A549 (cell line): ENCODE results near the gene ARID1B. TPM values are rescaled to one million over a fixed set of nuclear protein-coding genes. Genes with fewer than 3 reads are reported as not detected.

Experiments used
- ATAC-seq, 2 experiments: fragments of 200-7000 bp in 1 of 2; fragments of >200 bp in 1 of 2; cut with Nextera tagmentation in 1 of 2; cut with Tn5 transposase in 1 of 2; 3 replicates each; pipeline versions ENCODE4 v1.8.0 to v1.9.1; 2018 to 2020; ENCODE audit warnings: mild to moderate bottlenecking in 1 of 2, moderate library complexity in 1 of 2
- CTCF ChIA-PET: fragments of 300-600 bp; sonication (Branson Sonifier 250); formaldehyde crosslinking; extraction: SDS; loops from one replicate; lab custom pipeline; 2021; ENCODE audit warnings: antibody characterized with exemption, inconsistent platforms; lab: Yijun Ruan, JAX
- POLR2A ChIA-PET: fragments of 350-600 bp; formaldehyde crosslinking; extraction: SDS; loops from one replicate; lab custom pipeline; 2021; ENCODE audit warnings: antibody characterized with exemption, inconsistent platforms; lab: Yijun Ruan, JAX
- DNase-seq, 2 experiments: peaks; one replicate each; pipeline versions ENCODE4 v3.0.0 to v3.0.0-alpha.2; 2011 to 2016; ENCODE audit warnings: low read depth in 1 of 2, low spot score in 1 of 2
- FAIRE-seq: peaks from 2 replicates; lab custom pipeline; 2011; peaks lifted over from hg19 to GRCh38; lab: Jason Lieb, UNC
- H3K27ac ChIP-seq, 2 experiments: fragments of >200 bp; sonication (Bioruptor Twin); formaldehyde crosslinking; 3 replicates each; pipeline ENCODE4 v1.5.1; 2016 to 2017
- H3K4me1 ChIP-seq: fragments of >200 bp; sonication (Bioruptor Twin); formaldehyde crosslinking; 3 replicates; pipeline ENCODE4 v1.6.1; 2016
- H3K4me2 ChIP-seq: fragments of >200 bp; sonication (Bioruptor Twin); formaldehyde crosslinking; 3 replicates; pipeline ENCODE4 v1.6.1; 2016
- H3K4me3 ChIP-seq: fragments of >200 bp; sonication (Bioruptor Twin); formaldehyde crosslinking; 3 replicates; pipeline ENCODE4 v1.5.1; 2016
- H3K9me3 ChIP-seq: fragments of >200 bp; sonication (Bioruptor Twin); formaldehyde crosslinking; 3 replicates; pipeline ENCODE4 v1.6.1; 2016
- BHLHE40 ChIP-seq: IDR thresholded peaks from 2 replicates; pipeline ENCODE4 v1.6.1; 2012; ENCODE audit warnings: low read depth, low read length, inconsistent platforms
- CBX8 ChIP-seq: fragments of 200-600 bp; sonication (generic); IDR thresholded peaks from 2 replicates; pipeline ENCODE4 v1.6.1; 2016
- CEBPB ChIP-seq, 2 experiments: fragments of >200 bp in 1 of 2; sonication (Bioruptor Twin) in 1 of 2; formaldehyde crosslinking in 1 of 2; IDR thresholded peaks; 2 replicates each; pipeline ENCODE4 v1.6.1; 2012 to 2016
- CHD2 ChIP-seq: fragments of 150-350 bp; IDR thresholded peaks from 2 replicates; pipeline ENCODE4 v1.6.1; 2014; ENCODE audit warnings: low read length; ENCODE audit not compliant: partially characterized antibody
- CHD4 ChIP-seq: fragments of 200-600 bp; sonication (generic); IDR thresholded peaks from 2 replicates; pipeline ENCODE4 v1.6.1; 2016; ENCODE audit warnings: antibody characterized with exemption, mild to moderate bottlenecking, borderline replicate concordance
- EHF ChIP-seq: fragments of 250-450 bp; sonication (Bioruptor Pico); IDR thresholded peaks from 2 replicates; pipeline ENCODE4 v1.5.0; 2020; ENCODE audit warnings: mild to moderate bottlenecking
- EHMT2 ChIP-seq: fragments of 200-600 bp; sonication (generic); IDR thresholded peaks from 2 replicates; pipeline ENCODE4 v1.6.1; 2016; ENCODE audit warnings: antibody characterized with exemption, low read depth, mild to moderate bottlenecking, moderate library complexity
- FOSL2 ChIP-seq, 2 experiments: fragments of 450-650 bp in 1 of 2; fragments of >200 bp in 1 of 2; sonication (Bioruptor Twin) in 1 of 2; formaldehyde crosslinking; IDR thresholded peaks; 2 replicates each; pipeline versions ENCODE4 v1.5.0 to v1.6.1; 2016 to 2020; ENCODE audit warnings: mild to moderate bottlenecking in 1 of 2, moderate library complexity in 1 of 2
- HES2 ChIP-seq: fragments of >200 bp; sonication (Bioruptor Twin); formaldehyde crosslinking; IDR thresholded peaks from 2 replicates; pipeline ENCODE4 v1.6.1; 2016
- HEYL ChIP-seq: fragments of 250-450 bp; sonication (Bioruptor Pico); IDR thresholded peaks from 2 replicates; pipeline ENCODE4 v1.8.0; 2021; ENCODE audit warnings: mild to moderate bottlenecking, moderate library complexity
- JUNB ChIP-seq: fragments of >200 bp; sonication (Bioruptor Twin); formaldehyde crosslinking; IDR thresholded peaks from 2 replicates; pipeline ENCODE4 v1.6.1; 2016
- MAZ ChIP-seq: fragments of 150-350 bp; IDR thresholded peaks from 2 replicates; pipeline ENCODE4 v1.6.1; 2014; ENCODE audit warnings: antibody characterized with exemption, low read depth, low read length, borderline replicate concordance
- MYC ChIP-seq: IDR thresholded peaks from 2 replicates; pipeline ENCODE4 v1.6.1; 2012; ENCODE audit warnings: mild to moderate bottlenecking, inconsistent platforms, low read length, improper control_type of control experiment, borderline replicate concordance
- NR3C1 ChIP-seq: fragments of >200 bp; sonication (Bioruptor Twin); formaldehyde crosslinking; IDR thresholded peaks from 3 replicates; pipeline ENCODE4 v1.6.1; 2017
- PHF8 ChIP-seq: fragments of 200-600 bp; sonication (generic); IDR thresholded peaks from 2 replicates; pipeline ENCODE4 v1.6.1; 2016; ENCODE audit warnings: low read depth, mild to moderate bottlenecking, antibody characterized with exemption, moderate library complexity, borderline replicate concordance
- POLR2AphosphoS2 ChIP-seq: conservative IDR thresholded peaks from 2 replicates; pipeline ENCODE4 v1.6.1; 2012; ENCODE audit warnings: low read length, improper control_type of control experiment, inconsistent platforms
- RARB ChIP-seq: fragments of 250-450 bp; sonication (Bioruptor Pico); IDR thresholded peaks from 2 replicates; pipeline ENCODE4 v1.8.0; 2021; ENCODE audit warnings: mild to moderate bottlenecking, moderate library complexity
- REST ChIP-seq: fragments of 200-600 bp; sonication (generic); IDR thresholded peaks from 2 replicates; pipeline ENCODE4 v1.6.1; 2016; ENCODE audit warnings: antibody characterized with exemption, mild to moderate bottlenecking, moderate library complexity
- RNF2 ChIP-seq: fragments of 200-600 bp; sonication (generic); IDR thresholded peaks from 2 replicates; pipeline ENCODE4 v1.6.1; 2016; ENCODE audit warnings: low read depth, mild to moderate bottlenecking, antibody characterized with exemption, moderate library complexity, borderline replicate concordance
- TFCP2L1 ChIP-seq: fragments of 250-450 bp; sonication (Bioruptor Pico); IDR thresholded peaks from 2 replicates; pipeline ENCODE4 v1.5.0; 2021; ENCODE audit warnings: mild to moderate bottlenecking
- ZC3H11A ChIP-seq: fragments of 450-650 bp; IDR thresholded peaks from 2 replicates; pipeline ENCODE4 v1.6.1; 2014; ENCODE audit warnings: antibody characterized with exemption, mild to moderate bottlenecking
- WGBS: methylation state at CpG from one replicate; pipeline ENCODE4 v1.1.6; 2017; ENCODE audit errors: missing lambda C conversion rate; 5-methylcytosine and 5-hydroxymethylcytosine counted together
- polyA plus RNA-seq, 4 experiments: library from polyadenylated mRNA; depleted of rRNA in 3 of 4; stranded (reverse); fragments of >200 nt; fragmentation: RNase III in 1 of 4; extraction: RNeasy Plus Mini Kit Qiagen cat#74134 plus additional on column Dnase treatment in 1 of 4; gene quantifications; 2 replicates in 3 of 4; 3 replicates in 1 of 4; pipeline ENCODE4 v1.2.3, GENCODE V29; 2011 to 2017

The ARID1B gene
- polyA plus RNA-seq, 2 of the 4 experiments (the other 2 are of a cell fraction), result 13.5 to 16.3 TPM

GRCh38 chr6:156989159-156989806 is 212.1 kb downstream of the ARID1B start:
- H3K4me1 ChIP-seq, result peaks cover 25% of the 10 kb centered on the region
- FAIRE-seq (no peak), DNase-seq (no peak), ATAC-seq (no peak)
- no peak overlapping the region for H3K4me3 ChIP-seq
- POLR2A ChIA-PET, result no interaction called here
- WGBS, result 84% methylated on average over 8 of the region's 8 CpGs
- H3K4me2 ChIP-seq, result no peak overlapping the region
- CTCF ChIA-PET, result no interaction called here
- no peaks in the 10 kb centered on the region for H3K9me3 ChIP-seq
- TF ChIP-seq CHD2 (no peak), MAZ (no peak), MYC (no peak), REST (no peak), PHF8 (no peak)
- H3K27ac ChIP-seq, result no peak overlapping the region

GRCh38 chr6:156992020-156992804 is 215.0 kb downstream of the ARID1B start:
- 0 out of 6 replicates have a peak overlapping the region, but pooled peaks of 1 of the 2 experiments have one; percentile 39 for H3K27ac ChIP-seq
- peaks cover 26% of the 10 kb centered on the region for H3K4me1 ChIP-seq
- ChIA-PET CTCF (no interaction called here), POLR2A (no interaction called here)
- 60% methylated on average over 9 of the region's 13 CpGs for WGBS
- no peaks in the 10 kb centered on the region for H3K9me3 ChIP-seq
- DNase-seq (peak in 1 of 2 experiments; percentile 10), FAIRE-seq (no peak), ATAC-seq (peak in 1 of 2 experiments; percentile 60; a peak in 2 of 6 replicates)
- TF ChIP-seq CEBPB (IDR thresholded peaks at IDR 0.05), result no peak
- no peak for TF ChIP-seq POLR2AphosphoS2
- no peak for TF ChIP-seq HEYL (CRISPR knock-in tag)
- no peak for TF ChIP-seq FOSL2 (IDR thresholded peaks at IDR 0.05)
- TF ChIP-seq FOSL2 (CRISPR knock-in tag; IDR thresholded peaks at IDR 0.05), result no peak
- no peak for TF ChIP-seq ZC3H11A
- no peak for TF ChIP-seq TFCP2L1 (CRISPR knock-in tag)
- no peak for TF ChIP-seq HES2
- TF ChIP-seq CHD4, result no peak
- no peak for TF ChIP-seq BHLHE40
- peak overlapping the region; percentile 36 for H3K4me2 ChIP-seq
- H3K4me3 ChIP-seq, result no peak overlapping the region

DNA sequence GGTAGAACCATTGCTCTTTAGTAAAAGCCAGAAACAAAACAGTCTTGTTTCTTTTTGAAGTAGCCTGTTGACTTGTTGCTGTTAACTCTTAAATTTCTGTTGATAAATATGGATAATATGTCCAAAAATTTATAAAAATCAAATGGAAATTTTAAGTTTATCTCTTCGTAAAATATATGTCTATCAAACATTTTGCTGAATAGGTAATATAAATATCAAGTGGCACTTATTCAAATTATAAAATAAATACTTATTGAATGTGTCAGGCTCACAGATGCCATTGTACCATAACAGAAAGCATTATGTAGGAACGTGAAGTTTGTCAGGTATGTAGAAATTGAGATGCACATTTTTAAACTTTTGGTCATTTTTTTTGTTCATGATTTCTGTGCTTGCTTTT is 216.5 kb downstream of the ARID1B start:
- H3K4me1 ChIP-seq, result peaks cover 22% of the 10 kb centered on the region
- CTCF ChIA-PET, result interaction anchor here (0.6 kb wide), 1 partner anchor 22 kb away, joined by 3 read pairs; no protein-coding TSS in a partner anchor
- POLR2A ChIA-PET, result no interaction called here
- FAIRE-seq (no peak), DNase-seq (no peak), ATAC-seq (no peak)
- TF ChIP-seq NR3C1 (no peak), TFCP2L1 (CRISPR knock-in tag) (no peak), JUNB (no peak), CBX8 (no peak), RARB (CRISPR knock-in tag) (no peak), MAZ (no peak), RNF2 (no peak), EHF (no peak), EHMT2 (no peak)
- H3K9me3 ChIP-seq, result no peaks in the 10 kb centered on the region
- 74% methylated on average over 2 of the region's 2 CpGs for WGBS
- H3K27ac ChIP-seq, result no peak overlapping the region
- H3K4me3 ChIP-seq, result no peak overlapping the region
- peak overlapping the region; percentile 51; the same call in 2 of the 3 replicates for H3K4me2 ChIP-seq
